Fibroblast of the aortic adventitia (primary cell): Measurements from ENCODE around the gene NCKAP5. TPM values are rescaled to one million over a fixed set of nuclear protein-coding genes. Genes with fewer than 3 reads are reported as not detected.

Experiments
- DNase-seq: peaks from one replicate; pipeline ENCODE4 v3.0.0-alpha.2; 2010; ENCODE audit warnings: low read depth
- H3K4me3 ChIP-seq: 2 replicates; pipeline ENCODE4 v1.5.1; 2011; ENCODE audit warnings: low read depth, mild to moderate bottlenecking, control low read depth, low read length, moderate library complexity
- total RNA-seq: library from RNA; depleted of rRNA; stranded (reverse); fragments of >200 nt; gene quantifications from 2 replicates; pipeline ENCODE4 v1.2.3, GENCODE V29; 2012; ENCODE audit warnings: low replicate concordance
- TF ChIP-seq, protein P1 (sequence below): IDR thresholded peaks from 2 replicates; pipeline ENCODE4 v1.5.1; 2011; ENCODE audit warnings: mild to moderate bottlenecking, low read length, control low read depth, inconsistent platforms; ENCODE audit not compliant: insufficient read depth

Gene NCKAP5
- total RNA-seq, 1 donor: 4.4 TPM

DNA sequence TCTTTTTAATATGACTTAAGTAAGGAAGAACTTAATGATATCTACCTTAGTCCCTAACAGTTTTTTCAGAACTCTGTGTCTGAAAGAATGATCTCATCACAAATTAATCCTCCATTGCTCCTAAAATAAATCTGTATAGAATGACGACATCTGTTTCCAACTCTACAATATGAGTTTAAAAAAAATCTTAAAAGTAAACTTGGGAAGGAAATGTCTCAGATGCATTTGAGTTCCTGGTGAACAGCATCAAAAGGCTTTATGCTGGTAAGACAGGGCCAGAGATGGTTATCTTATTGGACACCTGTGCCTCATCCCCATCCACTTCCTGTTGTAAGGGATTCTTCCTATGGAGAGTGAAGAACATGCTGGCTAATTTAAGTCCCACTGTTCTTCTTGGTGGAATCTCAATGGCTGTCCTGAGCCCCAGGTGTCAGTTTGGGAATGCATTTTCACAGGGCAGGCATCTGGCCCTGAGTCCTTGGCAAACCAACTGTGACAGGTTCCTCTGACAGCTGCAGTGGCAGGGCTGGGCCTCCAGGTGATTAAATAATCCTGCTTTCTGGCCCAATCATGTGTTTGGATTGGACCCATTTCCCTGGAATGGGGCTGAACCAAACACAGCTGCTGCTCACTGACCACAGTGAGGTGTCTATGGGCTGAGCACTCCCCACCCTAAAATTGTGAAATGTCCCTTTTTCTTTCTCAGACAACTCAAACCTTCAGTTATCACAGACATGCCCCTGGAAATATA lies 12.9 kb upstream of the NCKAP5 start:
- H3K4me3 ChIP-seq: no peak overlapping the region
- TF ChIP-seq, protein P1, sequence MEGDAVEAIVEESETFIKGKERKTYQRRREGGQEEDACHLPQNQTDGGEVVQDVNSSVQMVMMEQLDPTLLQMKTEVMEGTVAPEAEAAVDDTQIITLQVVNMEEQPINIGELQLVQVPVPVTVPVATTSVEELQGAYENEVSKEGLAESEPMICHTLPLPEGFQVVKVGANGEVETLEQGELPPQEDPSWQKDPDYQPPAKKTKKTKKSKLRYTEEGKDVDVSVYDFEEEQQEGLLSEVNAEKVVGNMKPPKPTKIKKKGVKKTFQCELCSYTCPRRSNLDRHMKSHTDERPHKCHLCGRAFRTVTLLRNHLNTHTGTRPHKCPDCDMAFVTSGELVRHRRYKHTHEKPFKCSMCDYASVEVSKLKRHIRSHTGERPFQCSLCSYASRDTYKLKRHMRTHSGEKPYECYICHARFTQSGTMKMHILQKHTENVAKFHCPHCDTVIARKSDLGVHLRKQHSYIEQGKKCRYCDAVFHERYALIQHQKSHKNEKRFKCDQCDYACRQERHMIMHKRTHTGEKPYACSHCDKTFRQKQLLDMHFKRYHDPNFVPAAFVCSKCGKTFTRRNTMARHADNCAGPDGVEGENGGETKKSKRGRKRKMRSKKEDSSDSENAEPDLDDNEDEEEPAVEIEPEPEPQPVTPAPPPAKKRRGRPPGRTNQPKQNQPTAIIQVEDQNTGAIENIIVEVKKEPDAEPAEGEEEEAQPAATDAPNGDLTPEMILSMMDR: peak; percentile 16
- DNase-seq: peak; percentile 63

DNA sequence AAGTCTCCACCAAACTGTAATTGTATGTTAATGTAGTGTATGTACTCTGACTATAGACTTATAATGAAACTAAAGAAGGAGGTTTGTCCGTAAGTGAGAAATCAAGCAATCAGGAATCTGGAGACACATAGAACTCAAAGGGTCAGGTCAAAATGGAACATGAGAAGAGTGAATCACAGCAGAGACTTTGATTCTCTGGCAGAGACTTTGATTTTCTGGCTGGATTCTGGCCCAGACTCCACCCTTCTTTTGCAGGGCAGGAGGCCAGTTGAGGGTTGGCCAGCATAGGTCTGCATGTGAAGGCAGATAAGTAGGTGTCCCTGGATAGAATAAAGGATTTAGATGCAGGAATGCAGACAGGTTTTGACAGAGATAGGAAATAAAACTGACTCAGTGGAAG lies 11.0 kb upstream of the NCKAP5 start:
- no peak overlapping the region for H3K4me3 ChIP-seq
- TF ChIP-seq, protein P1: no peak
- peak; percentile 80 for DNase-seq

- no peak overlapping the region for H3K4me3 ChIP-seq
- no peak for DNase-seq
- TF ChIP-seq, protein P1: no peak
Observed at GRCh38 chr2:133576714-133577113, 8.5 kb upstream of the NCKAP5 start.

DNA sequence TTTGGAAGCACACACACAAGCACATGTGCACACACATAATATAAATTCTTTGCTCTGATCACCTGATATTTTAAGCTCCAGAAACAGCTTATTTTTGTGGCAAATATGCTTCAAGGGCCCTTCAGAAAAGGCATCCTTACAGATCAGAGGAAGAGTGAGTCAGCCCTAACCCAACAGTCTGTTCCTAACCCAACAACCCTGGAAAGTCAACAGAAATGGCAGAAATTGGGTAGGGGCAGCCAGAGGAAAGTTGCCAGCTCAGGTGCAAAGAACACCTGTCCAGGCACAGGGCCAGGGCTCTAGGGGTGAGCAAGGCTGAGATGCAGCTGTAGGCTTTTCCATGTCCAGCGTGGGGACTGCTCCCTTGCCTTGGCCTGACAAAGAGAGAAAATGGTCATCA lies 6.4 kb upstream of the NCKAP5 start:
- TF ChIP-seq, protein P1: no peak
- no peak for DNase-seq
- H3K4me3 ChIP-seq: no peak overlapping the region

- TF ChIP-seq, protein P1: no peak
- no peak overlapping the region for H3K4me3 ChIP-seq
- DNase-seq: no peak
Observed at GRCh38 chr2:133574186-133574585, 5.9 kb upstream of the NCKAP5 start.

GRCh38 chr2:133573491-133574162 lies 5.4 kb upstream of the NCKAP5 start:
- no peak overlapping the region for H3K4me3 ChIP-seq
- TF ChIP-seq, protein P1: no peak
- no peak for DNase-seq

DNA sequence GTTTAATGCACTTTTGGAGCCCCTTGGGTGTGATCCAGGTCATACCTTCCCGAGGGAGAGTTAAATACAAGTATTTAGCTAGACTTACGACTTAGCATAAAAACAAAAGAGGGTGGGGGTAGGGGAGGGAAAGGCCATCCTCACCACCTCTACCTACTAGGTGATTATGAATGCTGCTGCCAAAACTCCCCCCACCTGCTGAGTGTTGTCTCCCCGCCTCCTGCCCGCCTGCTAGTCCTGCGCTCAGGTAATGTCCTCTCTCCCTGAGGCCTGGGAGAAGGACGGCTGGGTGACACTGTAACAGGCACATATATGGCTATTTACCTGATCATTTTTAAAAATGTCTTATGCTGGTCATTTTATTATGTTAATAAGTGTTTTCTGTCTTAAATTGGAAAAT lies 3.0 kb upstream of the NCKAP5 start:
- no peak for DNase-seq
- TF ChIP-seq, protein P1: no peak

More for the DNA sequence above, 3.0 kb upstream of the NCKAP5 start:
- H3K4me3 ChIP-seq: no peak overlapping the region
